Upper lobe of left lung (tissue), 6 donors: ENCODE results near the gene ARMC7. TPM values are rescaled to one million over a fixed set of nuclear protein-coding genes. Genes with fewer than 3 reads are reported as not detected.

Experiments
- ATAC-seq, 2 donors: fragments of 200-7000 bp; cut with Tn5 transposase; one replicate each; pipeline ENCODE4 v1.9.1; 2022; ENCODE audit warnings: mild to moderate bottlenecking in 2 of 2, moderate library complexity in 2 of 2; ENCODE audit not compliant: low FRiP score in 2 of 2
- DNase-seq, 2 donors: peaks; one replicate each; pipeline ENCODE4 v3.0.0-alpha.2; 2019 to 2020
- H3K27ac ChIP-seq, 4 donors: fragments of 200-600 bp; sonication (generic); one replicate each; pipeline ENCODE4 v1.5.1; 2016 to 2019
- H3K27me3 ChIP-seq, 4 donors: fragments of 200-600 bp; sonication (generic); one replicate each; pipeline ENCODE4 v1.5.1; 2017 to 2019
- H3K36me3 ChIP-seq, 4 donors: fragments of 200-600 bp; sonication (generic); one replicate each; pipeline ENCODE4 v1.5.1; 2016 to 2019
- H3K4me1 ChIP-seq, 4 donors: fragments of 200-600 bp; sonication (generic); one replicate each; pipeline ENCODE4 v1.5.1; 2018 to 2019
- H3K4me3 ChIP-seq, 4 donors: fragments of 200-600 bp; sonication (generic); one replicate each; pipeline ENCODE4 v1.5.1; 2017 to 2019; ENCODE audit warnings: mild to moderate bottlenecking in 2 of 4, moderate library complexity in 1 of 4
- H3K9me3 ChIP-seq, 4 donors: fragments of 200-600 bp; sonication (generic); one replicate each; pipeline ENCODE4 v1.5.1; 2018 to 2019
- CTCF ChIP-seq, 6 experiments: fragments of 450-650 bp in 4 of 6; fragments of 200-600 bp in 2 of 6; sonication (generic) in 2 of 6; IDR thresholded peaks; one replicate each; pipeline ENCODE4 v1.5.1; 2016 to 2019; ENCODE audit warnings: antibody characterized with exemption in 6 of 6
- EP300 ChIP-seq, 4 donors: sonication (generic); formaldehyde crosslinking; IDR thresholded peaks; one replicate each; pipeline ENCODE4 v1.5.1; 2017; ENCODE audit warnings: antibody characterized with exemption in 4 of 4, control low read depth in 2 of 4
- POLR2A ChIP-seq, 4 donors: fragments of 450-650 bp; IDR thresholded peaks; one replicate each; pipeline ENCODE4 v1.5.1; 2016 to 2017; ENCODE audit warnings: antibody characterized with exemption in 4 of 4, mild to moderate bottlenecking in 2 of 4
- POLR2AphosphoS5 ChIP-seq, 2 donors: sonication (generic); formaldehyde crosslinking; IDR thresholded peaks; one replicate each; pipeline ENCODE4 v1.5.1; 2017; ENCODE audit warnings: antibody characterized with exemption in 2 of 2
- WGBS, 2 donors: methylation state at CpG; one replicate each; pipeline ENCODE4 v1.1.5; 2017 to 2018; 5-methylcytosine and 5-hydroxymethylcytosine counted together
- total RNA-seq, 6 donors: library from RNA; depleted of rRNA in 4 of 6; stranded (reverse); fragments of >200 nt in 4 of 6; gene quantifications; one replicate each; pipeline versions ENCODE4 v1.1.0 to v1.2.1, GENCODE V29; 2016 to 2021
- donor health status: DM: no; HTN: no; CAD: no; lungs with moderate emphysema.
- donor health status: DM: no; HTN: yes; CAD: no; lungs with severe emphysema.

Gene ARMC7
- 10 to 100 TPM in 5 of 6 donors, 1 to 10 TPM in 1; 7.3 to 29.5 (median 16.6) TPM for total RNA-seq

DNA sequence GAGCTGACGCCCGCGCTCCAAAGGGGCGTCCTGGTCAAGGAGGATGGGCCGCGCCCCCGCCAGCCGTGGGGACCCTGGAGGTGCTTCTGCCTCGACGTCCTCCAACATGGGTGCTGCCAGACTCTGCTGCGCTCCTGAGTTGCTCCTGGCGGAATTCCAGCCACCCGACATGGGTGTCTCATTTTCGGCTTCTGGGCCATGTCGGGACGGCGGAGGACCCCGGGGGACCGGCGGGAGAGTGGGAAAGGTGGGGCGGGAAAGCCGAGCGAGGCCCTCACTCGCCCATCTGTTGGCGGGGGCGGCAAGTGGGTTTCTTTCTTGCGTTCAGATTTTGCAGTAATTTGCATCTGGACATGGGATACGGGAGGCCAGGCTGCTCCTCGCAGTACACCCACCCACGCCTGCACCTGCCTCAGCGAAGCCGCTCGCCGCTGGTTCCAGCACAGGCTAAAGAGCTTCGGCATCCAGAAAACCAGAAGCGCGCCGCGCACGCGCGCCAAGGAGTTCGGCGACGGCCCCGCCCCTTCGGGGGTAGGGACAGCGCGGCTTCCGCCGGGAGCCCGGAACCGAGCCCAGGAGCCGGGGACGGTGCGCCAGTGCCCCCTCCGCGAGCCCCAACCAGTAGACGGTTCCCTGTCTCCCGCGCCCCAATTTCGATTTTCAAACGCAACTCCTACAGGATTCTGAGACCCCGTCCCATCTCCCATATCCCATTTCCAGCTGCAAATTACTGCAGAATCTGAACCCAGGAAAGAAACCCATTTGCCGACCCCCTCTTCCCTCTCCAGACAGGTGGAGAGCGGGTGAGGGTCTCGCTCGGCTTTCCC is at the start of gene ARMC7:
Gene ARMC7, plus strand, starts transcription at position 563 of the 827 bp plus-strand sequence. CDS start 320 bp downstream, outside the sequence.
- peaks cover under 1 to 12% (median 4%) of the 10 kb centered on the region in 4 donors for H3K36me3 ChIP-seq
- H3K27ac ChIP-seq: peak within 1 kb of the TSS; percentile 70 to 92 (median 84)
- peak; percentile 92 to 94 for ATAC-seq
- peak within 1 kb of the TSS; percentile 62 to 92 (median 75) for H3K4me3 ChIP-seq
- peak; percentile 95 to 99 for DNase-seq
- no peaks in the 10 kb centered on the region for H3K9me3 ChIP-seq
- H3K4me1 ChIP-seq: peaks cover 32 to 55% (median 47%) of the 10 kb centered on the region in 4 donors
- TF ChIP-seq POLR2AphosphoS5 (IDR thresholded peaks at IDR 0.05): peak; percentile 68 to 79
- peak in 3 of 4 donors; percentile 54 to 91 (median 84) for TF ChIP-seq POLR2A (IDR thresholded peaks at IDR 0.05)
- TF ChIP-seq CTCF (IDR thresholded peaks at IDR 0.05): peak in 3 of 6 experiments; percentile 5 to 29 (median 9)
- TF ChIP-seq EP300 (IDR thresholded peaks at IDR 0.05): no peak
- no peaks in the 10 kb centered on the region for H3K27me3 ChIP-seq
- 1 to 3% methylated on average over 8 to 33 of the region's 68 CpGs for WGBS, 2 donors

DNA sequence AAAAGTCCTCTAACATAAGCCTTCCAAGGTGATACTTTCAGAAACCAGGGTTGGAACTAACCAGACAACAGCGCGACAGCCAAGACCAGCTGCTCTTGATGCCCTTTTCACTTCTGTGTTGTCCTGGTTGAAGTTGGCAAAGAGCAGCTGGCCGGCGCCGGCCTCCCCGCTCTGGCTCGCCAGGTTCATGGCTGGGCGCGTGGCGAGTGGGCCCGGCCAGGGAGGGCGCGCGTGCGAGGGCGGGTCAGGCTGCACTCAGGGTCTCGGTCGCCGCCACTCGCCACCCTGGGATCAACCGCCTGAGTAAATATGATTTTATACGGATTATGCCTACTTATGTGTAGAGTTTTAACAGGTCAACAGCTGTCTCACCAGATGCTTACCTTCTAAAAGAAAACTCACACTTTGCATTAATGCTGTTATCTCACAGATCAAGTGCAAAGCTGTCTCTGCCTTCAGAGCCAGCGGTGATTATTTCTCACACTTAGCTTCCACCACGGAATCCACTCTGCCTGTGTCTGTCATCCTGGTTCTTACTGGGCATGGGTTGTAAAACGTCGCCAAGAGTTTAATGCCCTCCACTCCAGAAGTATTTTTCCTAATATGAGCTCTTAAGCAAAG is 49.2 kb upstream of the ARMC7 start:
- Histone ChIP-seq H3K4me3 (no peak overlapping the region), H3K9me3 (no peaks in the 10 kb centered on the region), H3K27ac (peak overlapping the region; percentile 49 to 79 (median 55)), H3K36me3 (peaks cover 5 to 79% (median 37%) of the 10 kb centered on the region in 4 donors), H3K27me3 (no peaks in the 10 kb centered on the region), H3K4me1 (peaks cover 7 to 14% (median 11%) of the 10 kb centered on the region in 4 donors)
- peak in 1 of 2 donors; percentile 86 for DNase-seq
- 91 to 92% methylated on average over 11 to 26 of the region's 26 CpGs for WGBS, 2 donors
- ATAC-seq: no peak
- TF ChIP-seq POLR2A (IDR thresholded peaks at IDR 0.05): no peak
- no peak for TF ChIP-seq EP300 (IDR thresholded peaks at IDR 0.05)
- no peak for TF ChIP-seq POLR2AphosphoS5 (IDR thresholded peaks at IDR 0.05)
- TF ChIP-seq CTCF (IDR thresholded peaks at IDR 0.05): no peak

- H3K27me3 ChIP-seq: no peaks in the 10 kb centered on the region
- no peak for DNase-seq
- no peak for TF ChIP-seq CTCF (IDR thresholded peaks at IDR 0.05)
- TF ChIP-seq POLR2AphosphoS5 (IDR thresholded peaks at IDR 0.05): no peak
- TF ChIP-seq EP300 (IDR thresholded peaks at IDR 0.05): no peak
- TF ChIP-seq POLR2A (IDR thresholded peaks at IDR 0.05): no peak
- no peak overlapping the region for H3K4me3 ChIP-seq
- H3K9me3 ChIP-seq: no peaks in the 10 kb centered on the region
- H3K4me1 ChIP-seq: peaks cover 7 to 14% (median 11%) of the 10 kb centered on the region in 4 donors
- 95 to 98% methylated on average over 10 of the region's 10 CpGs for WGBS, 2 donors
- H3K27ac ChIP-seq: peak overlapping the region in 1 of 4 donors; percentile 56
- peaks cover 5 to 78% (median 37%) of the 10 kb centered on the region in 4 donors for H3K36me3 ChIP-seq
- ATAC-seq: no peak
Measured at GRCh38 chr17:75061055-75061438, 48.7 kb upstream of the ARMC7 start.

DNA sequence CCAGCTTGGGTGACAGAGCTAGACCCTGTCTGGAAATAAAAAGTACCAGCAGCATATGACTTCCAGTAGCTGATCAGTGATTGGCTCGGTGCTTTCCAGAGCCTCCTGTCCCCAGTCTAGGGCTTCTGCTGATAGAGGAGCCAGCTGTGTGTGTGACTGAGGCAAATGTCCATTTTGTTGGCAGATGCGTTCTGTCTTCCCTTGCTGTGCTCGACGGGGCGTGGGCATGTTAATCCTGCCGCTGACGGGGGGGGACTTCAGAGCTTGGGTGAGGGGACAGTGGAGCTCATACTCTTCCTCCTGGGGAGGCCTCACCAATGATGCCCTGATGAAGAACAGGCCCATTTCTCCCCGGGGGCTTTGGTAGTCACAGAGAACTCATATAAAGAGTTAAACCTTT is 48.2 kb upstream of the ARMC7 start:
- no peak overlapping the region for H3K27ac ChIP-seq
- peaks cover 5 to 73% (median 37%) of the 10 kb centered on the region in 4 donors for H3K36me3 ChIP-seq
- H3K4me3 ChIP-seq: no peak overlapping the region
- peaks cover 7 to 14% (median 11%) of the 10 kb centered on the region in 4 donors for H3K4me1 ChIP-seq
- no peak for DNase-seq
- no peaks in the 10 kb centered on the region for H3K9me3 ChIP-seq
- TF ChIP-seq POLR2AphosphoS5 (IDR thresholded peaks at IDR 0.05) (no peak), CTCF (IDR thresholded peaks at IDR 0.05) (no peak), POLR2A (IDR thresholded peaks at IDR 0.05) (no peak), EP300 (IDR thresholded peaks at IDR 0.05) (no peak)
- no peaks in the 10 kb centered on the region for H3K27me3 ChIP-seq
- no peak for ATAC-seq
- 85 to 88% methylated on average over 8 of the region's 8 CpGs for WGBS, 2 donors
